Measurements from ENCODE around the gene KRT31.
"Not testable (repeated sequence)": the region's sequence is repeated elsewhere in the genome, so short reads cannot be mapped to it uniquely, and the experiment has no call there.

GRCh38 chr17:41380091-41380490 lies 17.3 kb downstream of the KRT31 start:
- not testable (repeated sequence) for TF ChIP-seq CTCF (IDR thresholded peaks at IDR 0.05); EZH2 (IDR thresholded peaks at IDR 0.05; ENCODE audit: borderline replicate concordance, insufficient read depth, low read depth, low read length, poor library complexity, severe bottlenecking)

All from B cell (primary cell).